Vagina (tissue), 2 donors: ENCODE measurements around the gene ARHGAP19. TPM values are rescaled to one million over a fixed set of nuclear protein-coding genes. Genes with fewer than 3 reads are reported as not detected.
"Not testable (repeated sequence)": the region's sequence is repeated elsewhere in the genome, so short reads cannot be mapped to it uniquely, and the experiment has no call there.

ENCODE experiments used
- DNase-seq, 2 donors: peaks; one replicate each; pipeline ENCODE4 v3.0.0-alpha.2; 2017; ENCODE audit errors: extremely low spot score in 2 of 2
- H3K27ac ChIP-seq: fragments of 200-600 bp; sonication (generic); one replicate; pipeline ENCODE4 v1.5.1; 2019
- H3K27me3 ChIP-seq: fragments of 200-600 bp; sonication (generic); one replicate; pipeline ENCODE4 v1.5.1; 2019
- H3K36me3 ChIP-seq, 2 donors: fragments of 200-600 bp; sonication (generic); one replicate each; pipeline ENCODE4 v1.5.1; 2017 to 2019
- H3K4me1 ChIP-seq: fragments of 200-600 bp; sonication (generic); one replicate; pipeline ENCODE4 v1.5.1; 2019
- H3K4me3 ChIP-seq, 2 donors: fragments of 200-600 bp; sonication (generic); 1 replicate in 1 of 2; 2 replicates in 1 of 2; pipeline ENCODE4 v1.5.1; 2016 to 2019
- H3K9me3 ChIP-seq: fragments of 200-600 bp; sonication (generic); one replicate; pipeline ENCODE4 v1.5.1; 2019
- CTCF ChIP-seq, 3 experiments: fragments of 450-650 bp in 2 of 3; fragments of 200-600 bp in 1 of 3; sonication (generic) in 1 of 3; IDR thresholded peaks; one replicate each; pipeline ENCODE4 v1.5.1; 2017 to 2019; ENCODE audit warnings: antibody characterized with exemption in 3 of 3, mild to moderate bottlenecking in 2 of 3, moderate library complexity in 2 of 3
- POLR2A ChIP-seq, 2 donors: fragments of 450-650 bp; IDR thresholded peaks; one replicate each; pipeline ENCODE4 v1.6.1; 2017; ENCODE audit warnings: antibody characterized with exemption in 2 of 2, mild to moderate bottlenecking in 2 of 2, moderate library complexity in 2 of 2
- POLR2AphosphoS5 ChIP-seq, 2 donors: sonication (generic); formaldehyde crosslinking; IDR thresholded peaks; one replicate each; pipeline ENCODE4 v1.9.0; 2017; ENCODE audit warnings: antibody characterized with exemption in 2 of 2, mild to moderate bottlenecking in 2 of 2, low read depth in 1 of 2; ENCODE audit not compliant: insufficient read depth in 1 of 2
- intact Hi-C: fragments of 100-400 bp; cut with DNase I; formaldehyde crosslinking; loops from one replicate; pipeline ENCODE4 v1.15.1; 2023
- total RNA-seq: library from RNA; depleted of rRNA; stranded (reverse); fragments of >200 nt; gene quantifications from one replicate; pipeline ENCODE4 v1.2.3, GENCODE V29; 2016

Gene ARHGAP19
- total RNA-seq, 1 donor from 2014 or later: 3.9 TPM

GRCh38 chr10:97267671-97268070 lies 24.8 kb downstream of the ARHGAP19 start:
- DNase-seq: no peak
- Histone ChIP-seq H3K36me3 (peaks cover 0 to 9% of the 10 kb centered on the region in 2 donors), H3K4me3 (no peak overlapping the region), H3K27me3 (no peaks in the 10 kb centered on the region), H3K4me1 (no peaks in the 10 kb centered on the region), H3K9me3 (no peaks in the 10 kb centered on the region), H3K27ac (no peak overlapping the region)
- intact Hi-C loops: no loop called here
- no peak for TF ChIP-seq POLR2AphosphoS5 (IDR thresholded peaks at IDR 0.05; ENCODE audit: insufficient read depth in 1 of 2, low read depth in 1 of 2)

- H3K4me3 ChIP-seq, DNase-seq, H3K4me1 ChIP-seq, H3K9me3 ChIP-seq, H3K27ac ChIP-seq, H3K36me3 ChIP-seq, H3K27me3 ChIP-seq, intact Hi-C loops: not testable (repeated sequence)
These were observed 27.3 kb downstream of the ARHGAP19 start for GRCh38 chr10:97265095-97265494.

- TF ChIP-seq POLR2AphosphoS5 (IDR thresholded peaks at IDR 0.05; ENCODE audit: insufficient read depth in 1 of 2, low read depth in 1 of 2) (no peak), CTCF (IDR thresholded peaks at IDR 0.05) (no peak), POLR2A (IDR thresholded peaks at IDR 0.05) (no peak)
- no peak overlapping the region for H3K4me3 ChIP-seq
- H3K9me3 ChIP-seq: no peaks in the 10 kb centered on the region
These were observed 28.5 kb downstream of the ARHGAP19 start for GRCh38 chr10:97263971-97264370.

GRCh38 chr10:97261656-97262055 lies 30.8 kb downstream of the ARHGAP19 start:
- no peaks in the 10 kb centered on the region for H3K4me1 ChIP-seq
- H3K27ac ChIP-seq: no peak overlapping the region
- no peak for TF ChIP-seq CTCF (IDR thresholded peaks at IDR 0.05)
- TF ChIP-seq POLR2A (IDR thresholded peaks at IDR 0.05): no peak
- no peak for TF ChIP-seq POLR2AphosphoS5 (IDR thresholded peaks at IDR 0.05; ENCODE audit: insufficient read depth in 1 of 2, low read depth in 1 of 2)
- no peaks in the 10 kb centered on the region for H3K27me3 ChIP-seq
- H3K4me3 ChIP-seq: no peak overlapping the region
- DNase-seq: no peak
- H3K36me3 ChIP-seq: peaks cover 0 to 9% of the 10 kb centered on the region in 2 donors
- intact Hi-C loops: no loop called here
- H3K9me3 ChIP-seq: no peaks in the 10 kb centered on the region

More at GRCh38 chr10:97263971-97264370, 28.5 kb downstream of the ARHGAP19 start:
- DNase-seq: no peak
- Histone ChIP-seq H3K27ac (no peak overlapping the region), H3K4me1 (no peaks in the 10 kb centered on the region), H3K27me3 (no peaks in the 10 kb centered on the region), H3K36me3 (peaks cover 0 to 9% of the 10 kb centered on the region in 2 donors)
- intact Hi-C loops: no loop called here

- Histone ChIP-seq H3K9me3 (no peaks in the 10 kb centered on the region), H3K27ac (no peak overlapping the region), H3K4me1 (no peaks in the 10 kb centered on the region), H3K27me3 (no peaks in the 10 kb centered on the region), H3K4me3 (no peak overlapping the region), H3K36me3 (peaks cover 0 to 9% of the 10 kb centered on the region in 2 donors)
- no peak for DNase-seq
- intact Hi-C loops: no loop called here
- TF ChIP-seq POLR2A (IDR thresholded peaks at IDR 0.05) (no peak), POLR2AphosphoS5 (IDR thresholded peaks at IDR 0.05; ENCODE audit: insufficient read depth in 1 of 2, low read depth in 1 of 2) (no peak), CTCF (IDR thresholded peaks at IDR 0.05) (no peak)
These were observed 31.3 kb downstream of the ARHGAP19 start for GRCh38 chr10:97261183-97261582.

- H3K27ac ChIP-seq: no peak overlapping the region
- H3K27me3 ChIP-seq: no peaks in the 10 kb centered on the region
- no peaks in the 10 kb centered on the region for H3K9me3 ChIP-seq
- no peak for DNase-seq
- H3K4me1 ChIP-seq: no peaks in the 10 kb centered on the region
- TF ChIP-seq POLR2AphosphoS5 (IDR thresholded peaks at IDR 0.05; ENCODE audit: insufficient read depth in 1 of 2, low read depth in 1 of 2): no peak
- TF ChIP-seq POLR2A (IDR thresholded peaks at IDR 0.05): no peak
- TF ChIP-seq CTCF (IDR thresholded peaks at IDR 0.05): no peak
- intact Hi-C loops: no loop called here
- H3K36me3 ChIP-seq: peaks cover 0 to 14% of the 10 kb centered on the region in 2 donors
- no peak overlapping the region for H3K4me3 ChIP-seq
These were observed 33.3 kb downstream of the ARHGAP19 start for GRCh38 chr10:97259119-97259518.
